Neural progenitor cell (in vitro differentiated cells): ENCODE data around the gene MEIOC. TPM values are rescaled to one million over a fixed set of nuclear protein-coding genes. Genes with fewer than 3 reads are reported as not detected.

Experiments used
- DNase-seq: peaks from one replicate; pipeline ENCODE4 v3.0.0-alpha.2; 2016; ENCODE audit warnings: low spot score
- H2AFZ ChIP-seq: fragments of 200-600 bp; sonication (generic); replicated peaks from 2 replicates; pipeline ENCODE4 v1.6.1; 2016; ENCODE audit warnings: antibody characterized with exemption
- H3F3A ChIP-seq: fragments of 200-600 bp; sonication (generic); 2 replicates; pipeline ENCODE4 v1.6.1; 2016; ENCODE audit warnings: antibody characterized with exemption, low read depth
- H3K27ac ChIP-seq: fragments of 200-600 bp; sonication (generic); 2 replicates; pipeline ENCODE4 v1.5.1; 2016; ENCODE audit warnings: mild to moderate bottlenecking
- H3K27me3 ChIP-seq: fragments of 200-600 bp; sonication (generic); 2 replicates; pipeline ENCODE4 v1.6.1; 2016; ENCODE audit warnings: mild to moderate bottlenecking, moderate library complexity
- H3K36me3 ChIP-seq: fragments of 200-600 bp; sonication (generic); 2 replicates; pipeline ENCODE4 v1.5.1; 2016
- H3K4me1 ChIP-seq: fragments of 200-600 bp; sonication (generic); 2 replicates; pipeline ENCODE4 v1.6.1; 2016; ENCODE audit warnings: mixed run types
- H3K4me2 ChIP-seq: fragments of 200-600 bp; sonication (generic); 2 replicates; pipeline ENCODE4 v1.6.1; 2016
- H3K4me3 ChIP-seq: fragments of 200-600 bp; sonication (generic); 2 replicates; pipeline ENCODE4 v1.5.1; 2016
- H3K79me2 ChIP-seq: fragments of 200-600 bp; sonication (generic); 2 replicates; pipeline ENCODE4 v1.6.1; 2016; ENCODE audit warnings: low read depth
- H3K9ac ChIP-seq: fragments of 200-600 bp; sonication (generic); 2 replicates; pipeline ENCODE4 v1.6.1; 2016
- H3K9me3 ChIP-seq: fragments of 200-600 bp; sonication (generic); 2 replicates; pipeline ENCODE4 v1.5.1; 2016; ENCODE audit warnings: low read depth
- H4K20me1 ChIP-seq: fragments of 200-600 bp; sonication (generic); 2 replicates; pipeline ENCODE4 v1.6.1; 2016; ENCODE audit warnings: low read depth
- H3K27ac Mint-ChIP-seq: 3 replicates; pipeline ENCODE4 v1.8.0; 2021; ENCODE audit warnings: mixed read lengths
- H3K27me3 Mint-ChIP-seq: 2 replicates; pipeline ENCODE4 v1.8.0; 2022; ENCODE audit warnings: low read depth, mild to moderate bottlenecking, inconsistent platforms, moderate library complexity, mixed read lengths; ENCODE audit not compliant: insufficient read depth
- H3K36me3 Mint-ChIP-seq: 3 replicates; pipeline ENCODE4 v1.8.0; 2021; ENCODE audit warnings: mixed read lengths
- H3K4me1 Mint-ChIP-seq: 3 replicates; pipeline ENCODE4 v1.8.0; 2021; ENCODE audit warnings: mixed read lengths
- H3K4me3 Mint-ChIP-seq: 3 replicates; pipeline ENCODE4 v1.8.0; 2021; ENCODE audit warnings: mild to moderate bottlenecking, moderate library complexity, mixed read lengths
- H3K9me3 Mint-ChIP-seq: 3 replicates; pipeline ENCODE4 v1.8.0; 2020; ENCODE audit warnings: mixed read lengths
- CTCF ChIP-seq: fragments of 200-600 bp; sonication (generic); IDR thresholded peaks from 2 replicates; pipeline ENCODE4 v1.5.1; 2017; ENCODE audit warnings: antibody characterized with exemption, mild to moderate bottlenecking
- EZH2 ChIP-seq: fragments of 200-600 bp; sonication (generic); IDR thresholded peaks from 2 replicates; pipeline ENCODE4 v1.6.1; 2017; ENCODE audit warnings: antibody characterized with exemption, mild to moderate bottlenecking, moderate library complexity
- EZH2phosphoT487 ChIP-seq: fragments of 200-600 bp; sonication (generic); IDR thresholded peaks from 2 replicates; pipeline ENCODE4 v1.6.1; 2017; ENCODE audit warnings: antibody characterized with exemption
- total RNA-seq: library from RNA; depleted of rRNA; stranded (reverse); fragments of >200 nt; gene quantifications from 2 replicates; pipeline ENCODE4 v1.2.3, GENCODE V29; 2015; ENCODE audit warnings: low replicate concordance

Gene MEIOC
- total RNA-seq, 1 donor from 2014 or later, result 22.0 TPM

- H3K9me3 Mint-ChIP-seq, result no peaks in the 10 kb centered on the region
- peaks cover 6% of the 10 kb centered on the region for H3K4me1 Mint-ChIP-seq
- Histone ChIP-seq H3K9me3 (no peaks in the 10 kb centered on the region), H2AFZ (peak overlapping the region; percentile 98), H3F3A (peaks cover 11% of the 10 kb centered on the region), H3K4me3 (peak overlapping the region; percentile 96), H3K27me3 (peaks cover 7% of the 10 kb centered on the region), H3K27ac (no peak overlapping the region), H3K9ac (no peak overlapping the region), H3K79me2 (peaks cover 39% of the 10 kb centered on the region), H3K4me1 (peaks cover 2% of the 10 kb centered on the region), H3K4me2 (peak overlapping the region; percentile 94), H3K36me3 (no peaks in the 10 kb centered on the region), H4K20me1 (no peaks in the 10 kb centered on the region)
- no peak for DNase-seq
- peaks cover 2% of the 10 kb centered on the region for H3K27me3 Mint-ChIP-seq
- no peak overlapping the region for H3K27ac Mint-ChIP-seq
- H3K4me3 Mint-ChIP-seq, result no peak overlapping the region
- TF ChIP-seq CTCF (no peak), EZH2 (no peak), EZH2phosphoT487 (no peak)
- peaks cover 3% of the 10 kb centered on the region for H3K36me3 Mint-ChIP-seq
These were observed 51.6 kb downstream of the MEIOC start for GRCh38 chr17:44707755-44708400.

- Mint-ChIP-seq H3K9me3 (no peaks in the 10 kb centered on the region), H3K36me3 (peaks cover 3% of the 10 kb centered on the region), H3K4me3 (no peak within 1 kb of the TSS), H3K27me3 (peaks cover 2% of the 10 kb centered on the region), H3K27ac (peak within 1 kb of the TSS; percentile 33), H3K4me1 (peaks cover 6% of the 10 kb centered on the region)
- Histone ChIP-seq H4K20me1 (no peaks in the 10 kb centered on the region), H3K4me1 (peaks cover 2% of the 10 kb centered on the region), H3K27me3 (peaks cover 7% of the 10 kb centered on the region), H3K79me2 (peaks cover 41% of the 10 kb centered on the region), H3K36me3 (no peaks in the 10 kb centered on the region), H3F3A (peaks cover 11% of the 10 kb centered on the region), H3K27ac (peak within 1 kb of the TSS; percentile 68), H3K4me2 (peak within 1 kb of the TSS; percentile 94), H2AFZ (peak within 1 kb of the TSS; percentile 98), H3K4me3 (peak within 1 kb of the TSS; percentile 96), H3K9ac (peak within 1 kb of the TSS; percentile 68), H3K9me3 (no peaks in the 10 kb centered on the region)
- DNase-seq, result peak; percentile 90
- TF ChIP-seq EZH2, result peak; percentile 40
- no peak for TF ChIP-seq EZH2phosphoT487
These were observed 52.4 kb downstream of the MEIOC start, which contains the start of gene DBF4B for GRCh38 chr17:44708401-44709263. Gene DBF4B, plus strand, starts transcription at chr17:44708665. Its CDS starts 156 bp downstream, at chr17:44708821.

- H2AFZ ChIP-seq, result no peak overlapping the region
- Mint-ChIP-seq H3K27ac (no peak overlapping the region), H3K9me3 (no peaks in the 10 kb centered on the region), H3K4me3 (no peak overlapping the region), H3K27me3 (no peaks in the 10 kb centered on the region), H3K4me1 (no peaks in the 10 kb centered on the region), H3K36me3 (peaks cover 24% of the 10 kb centered on the region)
- H3K9me3 ChIP-seq, result no peaks in the 10 kb centered on the region
- no peak overlapping the region for H3K9ac ChIP-seq
- H3F3A ChIP-seq, result no peaks in the 10 kb centered on the region
- H3K27me3 ChIP-seq, result no peaks in the 10 kb centered on the region
- no peak overlapping the region for H3K4me2 ChIP-seq
- TF ChIP-seq CTCF, result no peak
- no peak for TF ChIP-seq EZH2phosphoT487
- TF ChIP-seq EZH2, result no peak
- peaks cover 5% of the 10 kb centered on the region for H3K36me3 ChIP-seq
- H3K4me3 ChIP-seq, result no peak overlapping the region
- peaks cover 5% of the 10 kb centered on the region for H3K79me2 ChIP-seq
- DNase-seq, result no peak
- no peak overlapping the region for H3K27ac ChIP-seq
- no peaks in the 10 kb centered on the region for H3K4me1 ChIP-seq
- H4K20me1 ChIP-seq, result no peaks in the 10 kb centered on the region
These were observed 63.2 kb downstream of the MEIOC start for GRCh38 chr17:44719444-44719843.
